ENCODE data around the gene ADM. TPM values are rescaled to one million over a fixed set of nuclear protein-coding genes. Genes with fewer than 3 reads are reported as not detected.

ADM gene
- total and polyA plus RNA-seq, 8 donors, result 4.1 to 20.0 (median 7.4) TPM

- H3K4me3 ChIP-seq, result no peak overlapping the region
- no peaks in the 10 kb centered on the region for H3K9me3 ChIP-seq
- H3K36me3 ChIP-seq, result no peaks in the 10 kb centered on the region
- no peaks in the 10 kb centered on the region for H3K27me3 ChIP-seq
- FAIRE-seq (no peak), ATAC-seq (no peak), DNase-seq (no peak)
- intact Hi-C loops (cut with DNase I), result loop anchor here in 1 of 3 donors (10.0 kb wide), 1 partner anchor 565 kb away; no protein-coding TSS in a partner anchor
- 59 to 67% methylated on average over 6 of the region's 6 CpGs for WGBS, 2 donors
- TF ChIP-seq CTCF (IDR thresholded peaks at IDR 0.05), result no peak
- H3K27ac ChIP-seq, result no peak overlapping the region
- peaks cover 0 to 13% (median 3%) of the 10 kb centered on the region in 3 donors for H3K4me1 ChIP-seq
Measured at GRCh38 chr11:10319702-10320558, 15.1 kb downstream of the ADM start.

DNA sequence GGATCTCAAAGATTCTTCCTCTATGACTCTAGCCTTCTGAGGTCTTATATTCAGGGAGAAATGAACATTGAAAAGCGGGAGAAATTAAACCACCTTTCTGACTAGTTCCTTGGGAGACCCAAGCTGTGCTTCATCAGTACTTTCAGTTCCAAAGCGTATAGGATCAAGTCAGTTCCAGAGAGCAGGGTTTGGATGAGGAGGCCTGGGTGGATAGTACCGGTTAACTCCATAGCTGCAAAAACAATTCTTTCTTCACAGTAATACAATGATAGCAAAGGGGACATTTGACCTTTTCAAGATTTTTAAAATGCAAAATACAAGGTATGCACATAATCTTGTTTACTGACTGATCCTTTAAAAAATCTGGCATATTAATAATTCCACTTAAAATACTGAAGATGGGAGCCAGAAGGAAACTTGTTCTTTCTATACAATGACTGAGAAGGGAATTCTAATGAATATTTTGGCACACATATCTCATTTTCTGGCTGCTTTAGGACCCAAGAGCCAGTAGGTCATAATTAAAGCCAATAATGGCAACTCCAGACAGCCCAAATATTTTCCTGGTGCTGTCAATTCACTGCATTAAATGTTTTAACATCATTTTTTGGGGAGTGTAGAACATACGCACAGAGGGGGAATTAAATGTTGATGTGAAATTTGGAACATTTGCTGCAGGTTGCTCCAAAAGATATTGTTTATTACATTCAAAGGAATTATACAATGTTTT lies 16.0 kb downstream of the ADM start:
- H3K9me3 ChIP-seq, result no peaks in the 10 kb centered on the region
- ATAC-seq, result no peak
- intact Hi-C loops (cut with DNase I), result loop anchor here in 1 of 3 donors (10.0 kb wide), 1 partner anchor 566 kb away; no protein-coding TSS in a partner anchor
- no peak overlapping the region for H3K27ac ChIP-seq
- no peak for DNase-seq
- no peak overlapping the region for H3K4me3 ChIP-seq
- no peaks in the 10 kb centered on the region for H3K36me3 ChIP-seq
- no peak for TF ChIP-seq CTCF (IDR thresholded peaks at IDR 0.05)
- 91 to 94% methylated on average over 4 of the region's 4 CpGs for WGBS, 2 donors
- H3K4me1 ChIP-seq, result peaks cover 2 to 17% (median 9%) of the 10 kb centered on the region in 3 donors
- no peaks in the 10 kb centered on the region for H3K27me3 ChIP-seq
- FAIRE-seq, result no peak

- Histone ChIP-seq H3K27me3 (no peaks in the 10 kb centered on the region), H3K36me3 (no peaks in the 10 kb centered on the region), H3K9me3 (no peaks in the 10 kb centered on the region), H3K27ac (peak overlapping the region in 2 of 4 donors; percentile 53 to 68), H3K4me1 (peaks cover 17 to 32% (median 22%) of the 10 kb centered on the region in 3 donors), H3K4me3 (no peak overlapping the region)
- 77 to 92% methylated on average over 2 of the region's 2 CpGs for WGBS, 2 donors
- no peak for TF ChIP-seq CTCF (IDR thresholded peaks at IDR 0.05)
- FAIRE-seq (no peak), ATAC-seq (no peak), DNase-seq (no peak)
- intact Hi-C loops (cut with DNase I), result loop anchor here in 1 of 3 donors (10.0 kb wide), 1 partner anchor 568 kb away; no protein-coding TSS in a partner anchor
Measured at GRCh38 chr11:10322401-10322800, 17.5 kb downstream of the ADM start.

- no peaks in the 10 kb centered on the region for H3K36me3 ChIP-seq
- H3K27ac ChIP-seq, result peak overlapping the region in 2 of 4 donors; percentile 53 to 68
- no peaks in the 10 kb centered on the region for H3K27me3 ChIP-seq
- 19 to 22% methylated on average over 8 of the region's 8 CpGs for WGBS, 2 donors
- H3K9me3 ChIP-seq, result no peaks in the 10 kb centered on the region
- H3K4me3 ChIP-seq, result no peak overlapping the region
- DNase-seq, result peak in 4 of 6 donors; percentile 56 to 69 (median 64)
- FAIRE-seq, result peak; percentile 93
- intact Hi-C loops (cut with DNase I), result loop anchor here in 1 of 3 donors (10.0 kb wide), 1 partner anchor 568 kb away; no protein-coding TSS in a partner anchor
- peak; percentile 68 to 82 (median 80) for ATAC-seq
- peaks cover 24 to 38% (median 29%) of the 10 kb centered on the region in 3 donors for H3K4me1 ChIP-seq
- peak in 1 of 4 donors; percentile 40 for TF ChIP-seq CTCF (IDR thresholded peaks at IDR 0.05)
Measured at GRCh38 chr11:10322830-10323792, 18.2 kb downstream of the ADM start.

Measured in pancreas (tissue), 10 donors.